Measurements from ENCODE around the gene FAM217A. TPM values are rescaled to one million over a fixed set of nuclear protein-coding genes. Genes with fewer than 3 reads are reported as not detected.
A peak's percentile ranks its signal among the peaks of the same experiment; 100 is the strongest.

Gene FAM217A
- total and polyA plus RNA-seq, 8 donors, result 0.08 to 0.68 TPM; not detected in 6

GRCh38 chr6:4103929-4104328 lies 25.0 kb upstream of the FAM217A start:
- Histone ChIP-seq H3K4me1 (peaks cover 9 to 35% (median 22%) of the 10 kb centered on the region in 4 donors), H3K27me3 (no peaks in the 10 kb centered on the region), H3K36me3 (no peaks in the 10 kb centered on the region), H3K9me3 (no peaks in the 10 kb centered on the region), H3K27ac (peak overlapping the region; percentile 25 to 61 (median 36)), H3K4me3 (no peak overlapping the region)
- intact Hi-C loops (cut with DNase I; ENCODE audit: low total_unique reads), result no loop called here
- TF ChIP-seq POLR2AphosphoS5 (IDR thresholded peaks at IDR 0.05), result peak in 1 of 3 donors; percentile 22
- no peak for TF ChIP-seq CTCF (IDR thresholded peaks at IDR 0.05)
- 36 to 66% (median 61%) methylated on average over 5 of the region's 5 CpGs for WGBS, 5 donors
- DNase-seq, result peak; percentile 37 to 52

GRCh38 chr6:4102687-4103244 lies 23.8 kb upstream of the FAM217A start:
- Histone ChIP-seq H3K27ac (peak overlapping the region; percentile 15 to 58 (median 43)), H3K27me3 (no peaks in the 10 kb centered on the region), H3K4me1 (peaks cover 4 to 24% (median 16%) of the 10 kb centered on the region in 4 donors), H3K4me3 (no peak overlapping the region), H3K36me3 (no peaks in the 10 kb centered on the region), H3K9me3 (no peaks in the 10 kb centered on the region)
- DNase-seq, result peak; percentile 34 to 41
- intact Hi-C loops (cut with DNase I; ENCODE audit: low total_unique reads), result no loop called here
- 20 to 47% (median 33%) methylated on average over 6 of the region's 6 CpGs for WGBS, 5 donors
- TF ChIP-seq EP300 (IDR thresholded peaks at IDR 0.05), result no peak
- no peak for TF ChIP-seq POLR2AphosphoS5 (IDR thresholded peaks at IDR 0.05)
- TF ChIP-seq POLR2A (IDR thresholded peaks at IDR 0.05), result no peak
- TF ChIP-seq CTCF (IDR thresholded peaks at IDR 0.05), result no peak

- TF ChIP-seq POLR2AphosphoS5 (IDR thresholded peaks at IDR 0.05) (no peak), POLR2A (IDR thresholded peaks at IDR 0.05) (no peak), EP300 (IDR thresholded peaks at IDR 0.05) (no peak), CTCF (IDR thresholded peaks at IDR 0.05) (no peak)
- Histone ChIP-seq H3K4me3 (no peak overlapping the region), H3K4me1 (peaks cover 4 to 24% (median 15%) of the 10 kb centered on the region in 4 donors), H3K36me3 (no peaks in the 10 kb centered on the region), H3K27me3 (no peaks in the 10 kb centered on the region), H3K9me3 (no peaks in the 10 kb centered on the region), H3K27ac (no peak overlapping the region)
- WGBS, 5 donors, result 23 to 52% (median 44%) methylated on average over 3 of the region's 3 CpGs
- intact Hi-C loops (cut with DNase I; ENCODE audit: low total_unique reads), result no loop called here
- DNase-seq, result no peak
These were observed 22.4 kb upstream of the FAM217A start for GRCh38 chr6:4101298-4101697.

- Histone ChIP-seq H3K27me3 (no peaks in the 10 kb centered on the region), H3K4me3 (no peak overlapping the region), H3K36me3 (no peaks in the 10 kb centered on the region), H3K9me3 (no peaks in the 10 kb centered on the region), H3K27ac (no peak overlapping the region), H3K4me1 (peaks cover 4 to 24% (median 15%) of the 10 kb centered on the region in 4 donors)
- TF ChIP-seq CTCF (IDR thresholded peaks at IDR 0.05) (no peak), EP300 (IDR thresholded peaks at IDR 0.05) (no peak), POLR2A (IDR thresholded peaks at IDR 0.05) (no peak), POLR2AphosphoS5 (IDR thresholded peaks at IDR 0.05) (no peak)
- 71 to 84% (median 75%) methylated on average over 5 of the region's 5 CpGs for WGBS, 5 donors
- no peak for DNase-seq
- intact Hi-C loops (cut with DNase I; ENCODE audit: low total_unique reads), result no loop called here
These were observed 21.7 kb upstream of the FAM217A start for GRCh38 chr6:4100655-4101054.

All from stomach (tissue), 9 donors.